WTC11 (cell line): ENCODE measurements around the gene TNFRSF4. TPM values are rescaled to one million over a fixed set of nuclear protein-coding genes. Genes with fewer than 3 reads are reported as not detected.

ENCODE experiments used
- ATAC-seq: fragments of 200-7000 bp; cut with Tn5 transposase; 2 replicates; pipeline ENCODE4 v1.10.0; 2021; ENCODE audit warnings: mild to moderate bottlenecking, moderate library complexity
- CTCF ChIA-PET: fragments of 300-600 bp; sonication (Branson Sonifier 250); formaldehyde crosslinking; loops from one replicate; lab custom pipeline; 2021; ENCODE audit warnings: antibody characterized with exemption; lab: Charles Lee
- POLR2A ChIA-PET: fragments of 350-600 bp; sonication (Branson Sonifier 250); formaldehyde crosslinking; loops from one replicate; lab custom pipeline; 2021; ENCODE audit warnings: antibody characterized with exemption; lab: Charles Lee
- DNase-seq: peaks from one replicate; pipeline ENCODE4 v3.0.0; 2021; ENCODE audit warnings: low spot score
- H3K27ac Mint-ChIP-seq: 2 replicates; pipeline ENCODE4 v1.8.0; 2021; ENCODE audit warnings: mixed read lengths
- H3K27me3 Mint-ChIP-seq: 2 replicates; pipeline ENCODE4 v1.8.0; 2021; ENCODE audit warnings: low read depth, mild to moderate bottlenecking, moderate library complexity, mixed read lengths
- H3K36me3 Mint-ChIP-seq: 2 replicates; pipeline ENCODE4 v1.8.0; 2021; ENCODE audit warnings: mixed read lengths
- H3K4me1 Mint-ChIP-seq: 2 replicates; pipeline ENCODE4 v1.8.0; 2022; ENCODE audit warnings: mixed read lengths
- H3K4me3 Mint-ChIP-seq: 2 replicates; pipeline ENCODE4 v1.8.0; 2021; ENCODE audit warnings: mild to moderate bottlenecking, moderate library complexity, mixed read lengths
- H3K9me3 Mint-ChIP-seq: 2 replicates; pipeline ENCODE4 v1.8.0; 2021; ENCODE audit warnings: mixed read lengths
- ARID4B ChIP-seq: sonication (generic); formaldehyde crosslinking; IDR thresholded peaks from 2 replicates; pipeline ENCODE4 v1.8.0; 2023; ENCODE audit warnings: missing genetic modification reagents, mild to moderate bottlenecking, borderline replicate concordance
- CBFB ChIP-seq: sonication (generic); formaldehyde crosslinking; IDR thresholded peaks from 2 replicates; pipeline ENCODE4 v1.8.1; 2022; ENCODE audit warnings: mild to moderate bottlenecking, low read depth, missing genetic modification reagents
- CREB1 ChIP-seq: sonication (generic); formaldehyde crosslinking; IDR thresholded peaks from 2 replicates; pipeline ENCODE4 v1.8.0; 2023; ENCODE audit warnings: mild to moderate bottlenecking, missing genetic modification reagents
- ETV6 ChIP-seq: sonication (generic); formaldehyde crosslinking; IDR thresholded peaks from 2 replicates; pipeline ENCODE4 v1.8.1; 2022; ENCODE audit warnings: mild to moderate bottlenecking, missing genetic modification reagents
- FOXK1 ChIP-seq: sonication (generic); formaldehyde crosslinking; IDR thresholded peaks from 2 replicates; pipeline ENCODE4 v1.8.0; 2022; ENCODE audit warnings: mild to moderate bottlenecking, moderate library complexity, missing genetic modification reagents
- FOXP1 ChIP-seq: sonication (generic); formaldehyde crosslinking; IDR thresholded peaks from 2 replicates; pipeline ENCODE4 v1.8.0; 2022; ENCODE audit warnings: missing genetic modification reagents, mild to moderate bottlenecking, moderate library complexity, borderline replicate concordance
- JAZF1 ChIP-seq: fragments of 250-450 bp; sonication (Bioruptor Pico); IDR thresholded peaks from 2 replicates; pipeline ENCODE4 v1.9.0; 2021; ENCODE audit warnings: moderate library complexity, mild to moderate bottlenecking, inconsistent platforms
- MXD4 ChIP-seq: fragments of 250-450 bp; sonication (Bioruptor Pico); IDR thresholded peaks from 2 replicates; pipeline ENCODE4 v1.8.0; 2021; ENCODE audit warnings: mild to moderate bottlenecking, moderate library complexity, borderline replicate concordance
- NFATC4 ChIP-seq: fragments of 250-450 bp; sonication (Bioruptor Pico); IDR thresholded peaks from 2 replicates; pipeline ENCODE4 v1.9.0; 2021; ENCODE audit warnings: mild to moderate bottlenecking
- NR2C2 ChIP-seq: sonication (generic); formaldehyde crosslinking; IDR thresholded peaks from 2 replicates; pipeline ENCODE4 v1.8.0; 2022; ENCODE audit warnings: mild to moderate bottlenecking, missing genetic modification reagents
- RORB ChIP-seq: fragments of 250-450 bp; sonication (Bioruptor Pico); IDR thresholded peaks from 2 replicates; pipeline ENCODE4 v1.9.0; 2021; ENCODE audit warnings: mild to moderate bottlenecking
- TCF7 ChIP-seq: sonication (generic); formaldehyde crosslinking; IDR thresholded peaks from 2 replicates; pipeline ENCODE4 v1.8.0; 2022; ENCODE audit warnings: mild to moderate bottlenecking, low read depth, missing genetic modification reagents, moderate library complexity
- ZNF263 ChIP-seq: sonication (generic); formaldehyde crosslinking; IDR thresholded peaks from 2 replicates; pipeline ENCODE4 v1.8.1; 2022; ENCODE audit warnings: low read depth, mild to moderate bottlenecking, moderate library complexity, missing genetic modification reagents
- total RNA-seq: library from RNA; stranded (reverse); gene quantifications from 3 replicates; pipeline ENCODE4 v1.2.3, GENCODE V29; 2021
- TF ChIP-seq, protein P1 (sequence below): sonication (generic); formaldehyde crosslinking; IDR thresholded peaks from 2 replicates; pipeline ENCODE4 v1.8.1; 2022; ENCODE audit warnings: missing genetic modification reagents, borderline replicate concordance
- TF ChIP-seq, protein P2 (sequence below): fragments of 250-450 bp; sonication (Bioruptor Pico); IDR thresholded peaks from 2 replicates; pipeline ENCODE4 v1.9.0; 2021; ENCODE audit warnings: mild to moderate bottlenecking, borderline replicate concordance

TNFRSF4 gene
- total RNA-seq, 1 experiment from 2014 or later: 0.33 TPM

DNA sequence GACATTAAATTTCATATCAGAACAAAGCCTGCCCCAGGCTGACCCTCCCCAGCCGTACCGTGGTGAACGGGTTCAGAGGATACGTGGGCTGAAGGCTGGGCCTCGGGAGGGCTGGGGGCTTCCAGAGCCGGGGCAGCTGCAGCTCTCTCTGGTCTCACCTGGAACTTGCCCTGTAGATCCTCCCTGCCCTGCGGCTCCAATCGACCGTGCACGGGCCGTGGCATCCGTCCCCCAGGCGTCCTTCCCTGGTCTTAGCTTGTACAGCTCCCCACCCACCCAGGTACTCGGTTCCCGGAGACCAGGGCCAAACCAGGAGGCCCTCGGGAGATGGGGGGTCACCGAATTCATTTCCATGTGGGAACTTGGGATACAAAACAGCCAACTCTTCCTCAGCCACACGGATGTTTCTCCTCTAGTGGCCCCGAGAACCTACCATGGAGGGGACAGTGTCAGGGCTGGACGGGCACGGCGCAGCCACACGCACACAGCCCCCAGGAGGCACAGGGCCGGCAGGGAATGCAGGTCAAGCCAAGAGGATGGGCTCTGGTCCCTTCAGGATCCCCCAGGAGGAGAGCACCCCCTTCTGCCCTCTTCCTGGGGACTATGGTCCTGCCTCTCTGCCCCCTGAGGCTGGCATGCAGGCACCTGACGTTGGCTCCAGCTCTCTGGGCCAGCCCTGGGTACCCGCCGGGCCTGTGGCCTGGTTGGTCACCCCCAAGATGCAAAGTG is 21.2 kb upstream of the TNFRSF4 start (continued):
- TF ChIP-seq JAZF1 (CRISPR knock-in tag): no peak
- no peak for TF ChIP-seq RORB
- no peak for TF ChIP-seq ETV6 (CRISPR knock-in tag)
- no peak for TF ChIP-seq ARID4B (CRISPR knock-in tag)
- no peak for TF ChIP-seq MXD4
- TF ChIP-seq NR2C2 (CRISPR knock-in tag): no peak

DNA sequence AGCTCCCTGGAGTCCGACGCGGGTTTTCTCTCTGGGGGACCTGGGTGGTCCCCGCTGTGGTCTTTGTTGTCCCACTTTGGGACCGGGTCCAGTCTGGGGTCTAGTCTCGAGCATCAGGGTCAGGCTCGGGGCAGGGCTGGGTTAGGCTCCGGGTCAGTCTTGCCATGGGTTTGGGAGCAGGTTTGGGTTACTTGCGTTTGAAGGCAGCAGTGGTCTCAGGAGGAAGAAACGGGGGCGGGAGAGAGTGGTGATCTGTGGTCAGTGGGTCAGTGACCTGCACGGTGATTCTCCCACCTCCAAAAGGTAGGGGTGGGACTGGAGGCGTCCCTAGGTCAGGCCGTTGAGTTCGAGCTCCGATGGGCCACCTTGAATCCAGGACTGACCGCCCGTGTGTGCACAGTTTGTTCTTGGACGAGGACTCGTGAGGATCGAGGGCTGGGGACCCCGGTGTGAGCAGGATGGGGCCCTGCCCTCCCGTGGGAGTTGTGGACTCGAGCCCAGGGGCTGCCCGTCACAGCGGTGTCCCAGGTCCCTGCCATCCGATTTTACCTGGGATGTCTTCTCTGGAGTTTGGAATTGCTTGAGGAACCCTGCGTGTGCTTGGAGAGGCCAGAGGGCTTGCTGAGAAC is 20.3 kb upstream of the TNFRSF4 start:
- Mint-ChIP-seq H3K4me3 (peak overlapping the region; percentile 60; the same call in 1 of the 2 replicates), H3K36me3 (peaks cover 10% of the 10 kb centered on the region), H3K4me1 (peaks cover 10% of the 10 kb centered on the region), H3K27me3 (no peaks in the 10 kb centered on the region), H3K27ac (no peak overlapping the region), H3K9me3 (peaks cover 3% of the 10 kb centered on the region; the same call in 1 of the 2 replicates)
- CTCF ChIA-PET: no interaction called here
- ATAC-seq (no peak), DNase-seq (no peak)
- TF ChIP-seq NFATC4 (CRISPR knock-in tag) (no peak), FOXP1 (CRISPR knock-in tag) (no peak), ZNF263 (CRISPR knock-in tag) (no peak), FOXK1 (CRISPR knock-in tag) (no peak), CREB1 (CRISPR knock-in tag) (no peak), TCF7 (CRISPR knock-in tag) (no peak), CBFB (CRISPR knock-in tag) (no peak)
- TF ChIP-seq, protein P1, sequence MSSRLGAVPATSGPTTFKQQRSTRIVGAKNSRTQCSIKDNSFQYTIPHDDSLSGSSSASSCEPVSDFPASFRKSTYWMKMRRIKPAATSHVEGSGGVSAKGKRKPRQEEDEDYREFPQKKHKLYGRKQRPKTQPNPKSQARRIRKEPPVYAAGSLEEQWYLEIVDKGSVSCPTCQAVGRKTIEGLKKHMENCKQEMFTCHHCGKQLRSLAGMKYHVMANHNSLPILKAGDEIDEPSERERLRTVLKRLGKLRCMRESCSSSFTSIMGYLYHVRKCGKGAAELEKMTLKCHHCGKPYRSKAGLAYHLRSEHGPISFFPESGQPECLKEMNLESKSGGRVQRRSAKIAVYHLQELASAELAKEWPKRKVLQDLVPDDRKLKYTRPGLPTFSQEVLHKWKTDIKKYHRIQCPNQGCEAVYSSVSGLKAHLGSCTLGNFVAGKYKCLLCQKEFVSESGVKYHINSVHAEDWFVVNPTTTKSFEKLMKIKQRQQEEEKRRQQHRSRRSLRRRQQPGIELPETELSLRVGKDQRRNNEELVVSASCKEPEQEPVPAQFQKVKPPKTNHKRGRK (CRISPR knock-in tag): no peak
- TF ChIP-seq, protein P2, sequence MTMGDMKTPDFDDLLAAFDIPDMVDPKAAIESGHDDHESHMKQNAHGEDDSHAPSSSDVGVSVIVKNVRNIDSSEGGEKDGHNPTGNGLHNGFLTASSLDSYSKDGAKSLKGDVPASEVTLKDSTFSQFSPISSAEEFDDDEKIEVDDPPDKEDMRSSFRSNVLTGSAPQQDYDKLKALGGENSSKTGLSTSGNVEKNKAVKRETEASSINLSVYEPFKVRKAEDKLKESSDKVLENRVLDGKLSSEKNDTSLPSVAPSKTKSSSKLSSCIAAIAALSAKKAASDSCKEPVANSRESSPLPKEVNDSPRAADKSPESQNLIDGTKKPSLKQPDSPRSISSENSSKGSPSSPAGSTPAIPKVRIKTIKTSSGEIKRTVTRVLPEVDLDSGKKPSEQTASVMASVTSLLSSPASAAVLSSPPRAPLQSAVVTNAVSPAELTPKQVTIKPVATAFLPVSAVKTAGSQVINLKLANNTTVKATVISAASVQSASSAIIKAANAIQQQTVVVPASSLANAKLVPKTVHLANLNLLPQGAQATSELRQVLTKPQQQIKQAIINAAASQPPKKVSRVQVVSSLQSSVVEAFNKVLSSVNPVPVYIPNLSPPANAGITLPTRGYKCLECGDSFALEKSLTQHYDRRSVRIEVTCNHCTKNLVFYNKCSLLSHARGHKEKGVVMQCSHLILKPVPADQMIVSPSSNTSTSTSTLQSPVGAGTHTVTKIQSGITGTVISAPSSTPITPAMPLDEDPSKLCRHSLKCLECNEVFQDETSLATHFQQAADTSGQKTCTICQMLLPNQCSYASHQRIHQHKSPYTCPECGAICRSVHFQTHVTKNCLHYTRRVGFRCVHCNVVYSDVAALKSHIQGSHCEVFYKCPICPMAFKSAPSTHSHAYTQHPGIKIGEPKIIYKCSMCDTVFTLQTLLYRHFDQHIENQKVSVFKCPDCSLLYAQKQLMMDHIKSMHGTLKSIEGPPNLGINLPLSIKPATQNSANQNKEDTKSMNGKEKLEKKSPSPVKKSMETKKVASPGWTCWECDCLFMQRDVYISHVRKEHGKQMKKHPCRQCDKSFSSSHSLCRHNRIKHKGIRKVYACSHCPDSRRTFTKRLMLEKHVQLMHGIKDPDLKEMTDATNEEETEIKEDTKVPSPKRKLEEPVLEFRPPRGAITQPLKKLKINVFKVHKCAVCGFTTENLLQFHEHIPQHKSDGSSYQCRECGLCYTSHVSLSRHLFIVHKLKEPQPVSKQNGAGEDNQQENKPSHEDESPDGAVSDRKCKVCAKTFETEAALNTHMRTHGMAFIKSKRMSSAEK (CRISPR knock-in tag): no peak
- POLR2A ChIA-PET: no interaction called here
